Ramos (cell line): ENCODE data around the gene SYVN1.
"Not testable (repeated sequence)": the region's sequence is repeated elsewhere in the genome, so short reads cannot be mapped to it uniquely, and the experiment has no call there.

ENCODE experiments used
- in situ Hi-C: fragments of 300-500 bp; cut with MboI; formaldehyde crosslinking; loops from one replicate; pipeline ENCODE4 v1.14.3; 2022; ENCODE audit warnings: low sequenced_read_pairs; ENCODE audit not compliant: unreplicated experiment

The SYVN1 gene

DNA sequence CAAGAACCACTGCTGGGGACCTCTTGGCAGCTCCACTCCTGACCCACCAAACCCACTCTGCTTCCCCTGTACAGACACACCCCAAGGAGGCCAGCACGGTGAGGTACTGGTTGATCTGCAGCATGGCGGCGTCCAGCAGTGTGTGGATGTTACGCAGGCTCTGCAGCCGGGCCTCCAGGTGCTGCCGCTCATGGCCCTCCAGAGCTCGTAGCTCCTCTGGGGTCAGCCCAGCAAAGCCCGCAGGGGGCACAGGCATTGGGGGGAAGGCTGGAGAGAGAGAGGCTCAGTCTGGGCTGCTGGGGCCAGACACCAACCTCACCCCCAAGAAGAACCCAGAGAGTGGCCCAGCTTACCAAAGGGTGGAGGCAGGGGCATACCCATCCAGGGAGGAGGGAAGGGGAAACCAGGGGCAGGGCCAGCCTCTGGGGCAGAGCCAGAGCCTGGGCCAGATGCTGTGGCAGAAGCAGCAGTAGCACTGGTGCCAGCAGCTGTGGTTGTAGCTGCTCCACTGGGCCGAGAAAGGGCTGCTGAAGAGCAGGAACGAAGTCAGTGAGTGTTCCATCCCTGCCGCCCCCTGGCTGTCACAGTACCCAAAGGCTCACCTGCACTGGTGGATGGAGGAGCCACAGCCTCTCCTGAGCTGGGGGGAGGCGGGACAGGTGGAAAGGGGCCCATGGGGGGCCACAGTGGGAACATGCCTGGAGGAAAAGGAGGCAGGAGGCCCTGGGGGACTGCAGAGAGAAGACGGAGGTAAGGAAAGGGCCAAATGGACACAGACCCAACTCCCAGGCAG, 4.5 kb downstream of the SYVN1 start:
- in situ Hi-C loops: loop anchor here (25.0 kb wide), 1 partner anchor 893 kb away; the partner anchor contains the start of genes DNAJC4, FKBP2, NUDT22 and PPP1R14B

GRCh38 chr11:65128182-65129145, 5.9 kb downstream of the SYVN1 start:
- in situ Hi-C loops: loop anchor here (25.0 kb wide), 1 partner anchor 891 kb away; the partner anchor contains the start of genes DNAJC4, FKBP2, NUDT22 and PPP1R14B

- in situ Hi-C loops: loop anchor here (25.0 kb wide), 1 partner anchor 890 kb away; the partner anchor contains the start of genes DNAJC4, FKBP2, NUDT22 and PPP1R14B
Measured at GRCh38 chr11:65127473-65128181, 6.7 kb downstream of the SYVN1 start.

DNA sequence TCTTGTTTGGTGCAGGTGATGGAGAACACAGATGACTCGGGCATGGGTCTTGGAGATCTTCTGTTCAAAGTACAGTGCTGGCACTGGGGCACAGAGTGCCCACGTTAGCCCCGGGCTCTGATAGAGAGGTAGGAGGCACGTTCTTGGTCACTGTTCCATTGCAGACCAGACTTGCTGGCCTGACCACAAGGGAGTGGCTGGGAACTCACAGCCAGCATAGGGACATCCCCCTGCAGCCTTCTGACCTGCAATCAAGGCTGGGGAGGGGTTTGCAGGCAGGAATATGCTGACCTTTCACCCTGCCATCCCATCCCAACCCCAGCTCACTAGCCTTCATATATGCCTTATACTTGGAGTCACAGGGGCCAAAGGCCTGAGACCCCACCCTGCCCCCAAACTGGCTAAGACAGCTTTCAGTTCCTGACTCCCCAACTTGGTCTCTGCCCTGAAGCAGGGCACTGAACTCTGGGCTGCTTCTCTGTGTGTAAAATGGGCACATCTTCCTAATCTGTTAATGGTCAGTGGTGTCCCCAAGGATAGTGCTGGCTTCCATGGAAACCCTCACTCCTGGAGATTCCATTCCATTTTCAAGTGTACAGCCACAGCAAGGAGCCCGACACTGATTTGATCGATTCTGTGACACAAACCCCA, 7.6 kb downstream of the SYVN1 start:
- in situ Hi-C loops: loop anchor here (25.0 kb wide), 1 partner anchor 889 kb away; the partner anchor contains the start of genes DNAJC4, FKBP2, NUDT22 and PPP1R14B

- in situ Hi-C loops: loop anchor here (25.0 kb wide), 1 partner anchor 888 kb away; the partner anchor contains the start of genes DNAJC4, FKBP2, NUDT22 and PPP1R14B
Measured at GRCh38 chr11:65125197-65126056, 8.9 kb downstream of the SYVN1 start.

DNA sequence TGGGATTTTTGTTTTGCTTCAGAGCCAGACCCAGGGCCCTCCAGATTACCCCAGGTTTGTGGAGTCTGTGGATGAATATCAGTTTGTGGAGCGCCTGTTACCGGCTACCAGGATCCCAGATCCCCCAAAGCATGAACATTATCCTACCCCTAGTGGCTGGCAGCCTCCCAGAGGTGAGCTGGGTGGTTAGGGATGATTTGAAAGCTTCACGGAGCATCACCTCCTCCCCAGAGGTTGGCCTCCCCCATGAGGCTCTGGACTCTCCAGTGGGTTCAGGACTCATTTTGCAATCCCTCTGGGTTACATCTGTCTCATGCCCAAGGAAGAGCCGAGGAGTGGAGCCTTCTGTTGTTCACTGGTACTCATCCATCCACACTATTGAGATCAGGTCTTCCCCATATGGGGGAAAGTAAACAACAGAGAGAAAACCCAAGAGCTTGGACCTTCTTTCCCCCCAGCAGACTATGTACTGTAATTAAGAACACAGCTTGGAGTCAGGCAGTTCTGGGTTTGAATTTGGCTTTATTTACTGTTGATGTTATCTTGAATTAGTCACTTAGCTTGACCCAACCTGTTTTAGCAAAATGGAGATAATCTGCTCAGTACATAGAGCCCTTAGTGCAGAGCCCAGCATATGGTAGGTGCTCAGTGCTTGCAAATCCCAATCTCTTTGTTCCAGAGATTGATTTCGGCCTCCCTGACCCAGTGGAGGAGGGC, 9.7 kb downstream of the SYVN1 start:
- in situ Hi-C loops: loop anchor here (25.0 kb wide), 1 partner anchor 887 kb away; the partner anchor contains the start of genes DNAJC4, FKBP2, NUDT22 and PPP1R14B

- in situ Hi-C loops: no loop called here
Measured at GRCh38 chr11:65121865-65122696, 12.2 kb downstream of the SYVN1 start, which contains the start of the genes FAU and MRPL49. Gene FAU, minus strand, starts transcription at chr11:65122134. Its CDS starts 321 bp downstream, at chr11:65121813. Gene MRPL49, plus strand, starts transcription at chr11:65122321. Its CDS starts 26 bp downstream, at chr11:65122347.

GRCh38 chr11:65121447-65121864, 12.9 kb downstream of the SYVN1 start:
- in situ Hi-C loops: no loop called here

- in situ Hi-C loops: no loop called here
Measured at GRCh38 chr11:65120831-65121230, 13.5 kb downstream of the SYVN1 start.

DNA sequence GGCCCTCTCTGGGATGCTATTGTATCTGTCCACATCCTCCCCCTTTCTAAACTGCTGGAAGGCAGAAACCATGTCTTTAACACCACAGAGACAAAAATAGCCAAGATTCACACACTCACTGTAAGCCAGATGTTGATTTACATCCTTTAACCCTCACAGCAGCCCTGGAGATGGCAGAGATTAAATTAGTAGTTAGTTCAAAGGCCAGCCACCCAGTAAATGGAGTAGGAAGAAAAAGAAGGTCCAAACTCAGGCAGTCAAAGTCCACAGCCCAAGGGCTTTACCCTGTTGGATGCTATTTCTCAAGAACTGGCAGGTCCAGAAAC, 14.7 kb downstream of the SYVN1 start:
- in situ Hi-C loops: no loop called here

GRCh38 chr11:65118891-65119669, 15.2 kb downstream of the SYVN1 start:
- in situ Hi-C loops: not testable (repeated sequence)

DNA sequence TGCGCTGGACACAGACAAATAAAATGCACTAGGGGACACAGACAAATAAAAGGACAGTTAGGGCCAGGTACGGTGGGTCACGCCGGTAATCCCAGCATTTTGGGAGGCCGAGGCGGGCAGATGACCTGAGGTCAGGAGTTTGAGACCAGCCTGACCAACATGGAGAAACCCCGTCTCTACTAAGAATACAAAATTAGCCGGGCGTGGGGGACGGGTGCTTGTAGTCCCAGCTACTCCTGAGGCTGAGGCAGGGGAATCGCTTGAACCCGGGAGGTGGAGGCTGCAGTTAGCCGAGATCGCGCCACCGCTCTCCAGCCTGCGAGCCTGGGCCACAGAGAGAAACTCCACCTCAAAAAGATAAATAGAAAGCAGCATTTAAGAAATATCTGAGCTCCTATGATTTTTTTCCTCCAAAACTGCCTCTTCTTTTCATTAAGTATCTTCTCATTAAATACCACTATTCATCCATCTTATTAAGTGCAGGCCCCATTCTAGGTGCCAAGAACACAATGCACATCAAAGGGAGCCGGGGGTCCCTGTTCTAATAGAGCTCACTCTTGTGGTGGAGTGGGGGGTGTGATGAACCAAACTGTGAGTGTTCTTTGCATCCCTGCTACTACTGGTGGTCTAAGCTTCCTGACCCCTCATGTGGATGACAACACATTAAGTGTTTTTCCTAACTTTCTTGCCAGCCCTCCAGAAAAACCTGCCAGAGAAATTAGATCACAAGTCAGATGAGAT, 16.1 kb downstream of the SYVN1 start:
- in situ Hi-C loops: no loop called here

GRCh38 chr11:65117206-65118096, 16.9 kb downstream of the SYVN1 start, which contains the start of gene ZNHIT2:
Gene ZNHIT2, minus strand, starts transcription at chr11:65117701. Its CDS starts 48 bp downstream, at chr11:65117653.
- in situ Hi-C loops: no loop called here
